Mammary epithelial cell (primary cell): ENCODE data around the gene NPTXR.

Experiments
- EZH2 ChIP-seq: IDR thresholded peaks from 2 replicates; pipeline ENCODE4 v1.6.1; 2012; ENCODE audit warnings: low read length, inconsistent platforms, borderline replicate concordance
- TF ChIP-seq, protein P1 (sequence below), 2 donors: IDR thresholded peaks in 1 of 2; conservative IDR thresholded peaks in 1 of 2; 2 replicates each; pipeline ENCODE4 v1.5.1; 2011 to 2012; ENCODE audit warnings: inconsistent platforms in 2 of 2, low read length in 2 of 2, mild to moderate bottlenecking in 2 of 2, control low read depth in 1 of 2, low read depth in 1 of 2; ENCODE audit not compliant: insufficient read depth in 1 of 2; ENCODE audit errors: extremely low read depth in 1 of 2

- TF ChIP-seq, protein P1, sequence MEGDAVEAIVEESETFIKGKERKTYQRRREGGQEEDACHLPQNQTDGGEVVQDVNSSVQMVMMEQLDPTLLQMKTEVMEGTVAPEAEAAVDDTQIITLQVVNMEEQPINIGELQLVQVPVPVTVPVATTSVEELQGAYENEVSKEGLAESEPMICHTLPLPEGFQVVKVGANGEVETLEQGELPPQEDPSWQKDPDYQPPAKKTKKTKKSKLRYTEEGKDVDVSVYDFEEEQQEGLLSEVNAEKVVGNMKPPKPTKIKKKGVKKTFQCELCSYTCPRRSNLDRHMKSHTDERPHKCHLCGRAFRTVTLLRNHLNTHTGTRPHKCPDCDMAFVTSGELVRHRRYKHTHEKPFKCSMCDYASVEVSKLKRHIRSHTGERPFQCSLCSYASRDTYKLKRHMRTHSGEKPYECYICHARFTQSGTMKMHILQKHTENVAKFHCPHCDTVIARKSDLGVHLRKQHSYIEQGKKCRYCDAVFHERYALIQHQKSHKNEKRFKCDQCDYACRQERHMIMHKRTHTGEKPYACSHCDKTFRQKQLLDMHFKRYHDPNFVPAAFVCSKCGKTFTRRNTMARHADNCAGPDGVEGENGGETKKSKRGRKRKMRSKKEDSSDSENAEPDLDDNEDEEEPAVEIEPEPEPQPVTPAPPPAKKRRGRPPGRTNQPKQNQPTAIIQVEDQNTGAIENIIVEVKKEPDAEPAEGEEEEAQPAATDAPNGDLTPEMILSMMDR (conservative IDR thresholded peaks at IDR 0.05 in 1 of 2, IDR thresholded peaks at IDR 0.05 in 1 of 2; ENCODE audit: extremely low read depth in 1 of 2, insufficient read depth in 1 of 2, low read depth in 1 of 2, low read length in 2 of 2): no peak
- no peak for TF ChIP-seq EZH2
Measured at GRCh38 chr22:38861170-38861876, 17.5 kb upstream of the NPTXR start.
